Measurements from ENCODE around the gene CALD1.

DNA sequence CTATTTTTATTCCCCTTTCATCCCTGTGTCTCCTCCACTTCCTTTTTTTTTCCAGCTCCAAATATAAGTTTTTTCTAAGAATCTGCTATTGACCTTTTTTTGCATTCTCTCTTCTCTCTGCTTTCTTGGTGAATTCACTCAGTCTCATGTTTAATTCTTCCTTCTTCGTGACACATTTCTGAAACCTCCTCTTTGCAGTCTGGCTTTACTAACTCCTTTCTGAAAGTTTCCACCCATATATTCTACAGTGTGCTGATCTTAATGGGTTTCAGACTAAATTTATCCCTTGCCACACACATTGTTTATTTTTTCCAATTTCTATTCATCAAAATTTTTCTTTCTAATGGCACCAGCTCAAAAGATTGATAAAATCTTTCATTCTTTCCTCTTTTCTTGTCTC, 47.8 kb upstream of the CALD1 start:
- TF ChIP-seq, protein P1, sequence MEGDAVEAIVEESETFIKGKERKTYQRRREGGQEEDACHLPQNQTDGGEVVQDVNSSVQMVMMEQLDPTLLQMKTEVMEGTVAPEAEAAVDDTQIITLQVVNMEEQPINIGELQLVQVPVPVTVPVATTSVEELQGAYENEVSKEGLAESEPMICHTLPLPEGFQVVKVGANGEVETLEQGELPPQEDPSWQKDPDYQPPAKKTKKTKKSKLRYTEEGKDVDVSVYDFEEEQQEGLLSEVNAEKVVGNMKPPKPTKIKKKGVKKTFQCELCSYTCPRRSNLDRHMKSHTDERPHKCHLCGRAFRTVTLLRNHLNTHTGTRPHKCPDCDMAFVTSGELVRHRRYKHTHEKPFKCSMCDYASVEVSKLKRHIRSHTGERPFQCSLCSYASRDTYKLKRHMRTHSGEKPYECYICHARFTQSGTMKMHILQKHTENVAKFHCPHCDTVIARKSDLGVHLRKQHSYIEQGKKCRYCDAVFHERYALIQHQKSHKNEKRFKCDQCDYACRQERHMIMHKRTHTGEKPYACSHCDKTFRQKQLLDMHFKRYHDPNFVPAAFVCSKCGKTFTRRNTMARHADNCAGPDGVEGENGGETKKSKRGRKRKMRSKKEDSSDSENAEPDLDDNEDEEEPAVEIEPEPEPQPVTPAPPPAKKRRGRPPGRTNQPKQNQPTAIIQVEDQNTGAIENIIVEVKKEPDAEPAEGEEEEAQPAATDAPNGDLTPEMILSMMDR (IDR thresholded peaks at IDR 0.05; ENCODE audit: low read length), result no peak
- TF ChIP-seq EZH2 (IDR thresholded peaks at IDR 0.05; ENCODE audit: borderline replicate concordance, low read length), result no peak

All from OCI-LY1 (cell line).